Spleen (tissue), 11 donors: Measurements from ENCODE around the gene TNPO3. TPM values are rescaled to one million over a fixed set of nuclear protein-coding genes. Genes with fewer than 3 reads are reported as not detected.

Experiments
- DNase-seq: peaks from one replicate; pipeline ENCODE4 v3.0.0-alpha.2; 2020
- H3K27ac ChIP-seq, 8 donors: fragments of 200-600 bp; sonication (generic) in 7 of 8; 1 replicate in 4 of 8; 2 replicates in 4 of 8; pipeline versions ENCODE4 v1.5.0 to v1.8.0; 2016 to 2021; ENCODE audit warnings: inconsistent platforms in 4 of 8, mild to moderate bottlenecking in 4 of 8, moderate library complexity in 1 of 8
- H3K27me3 ChIP-seq, 7 donors: fragments of 200-600 bp; sonication (generic) in 6 of 7; replicated peaks in 1 of 7; 1 replicate in 4 of 7; 2 replicates in 3 of 7; pipeline versions ENCODE4 v1.5.0 to v1.8.0; 2016 to 2021; ENCODE audit warnings: inconsistent platforms in 3 of 7, mild to moderate bottlenecking in 1 of 7
- H3K36me3 ChIP-seq, 6 donors: fragments of 200-600 bp; sonication (generic) in 5 of 6; 1 replicate in 4 of 6; 2 replicates in 2 of 6; pipeline versions ENCODE4 v1.5.0 to v1.8.0; 2016 to 2021; ENCODE audit warnings: inconsistent platforms in 2 of 6
- H3K4me1 ChIP-seq, 6 donors: fragments of 200-600 bp; sonication (generic) in 5 of 6; 1 replicate in 3 of 6; 2 replicates in 3 of 6; pipeline versions ENCODE4 v1.5.0 to v1.8.0; 2016 to 2021; ENCODE audit warnings: inconsistent platforms in 3 of 6
- H3K4me3 ChIP-seq, 8 donors: fragments of 200-600 bp; sonication (generic) in 7 of 8; 1 replicate in 4 of 8; 2 replicates in 4 of 8; pipeline versions ENCODE4 v1.5.0 to v1.8.0; 2016 to 2021; ENCODE audit warnings: inconsistent platforms in 4 of 8, mild to moderate bottlenecking in 4 of 8, moderate library complexity in 2 of 8
- H3K9me3 ChIP-seq, 8 donors: fragments of 200-600 bp; sonication (generic) in 7 of 8; 1 replicate in 4 of 8; 2 replicates in 4 of 8; pipeline versions ENCODE4 v1.5.0 to v1.8.0; 2016 to 2021; ENCODE audit warnings: inconsistent platforms in 4 of 8
- POLR2A ChIP-seq, 3 donors: fragments of 450-650 bp; IDR thresholded peaks; one replicate each; pipeline ENCODE4 v1.5.1; 2017; ENCODE audit warnings: antibody characterized with exemption in 3 of 3, mild to moderate bottlenecking in 1 of 3
- POLR2AphosphoS5 ChIP-seq, 3 donors: sonication (generic); formaldehyde crosslinking; IDR thresholded peaks; one replicate each; pipeline ENCODE4 v1.5.1; 2017; ENCODE audit warnings: antibody characterized with exemption in 3 of 3
- WGBS, 5 donors: extraction: QIAGEN DNeasy Blood & Tissue Kit in 3 of 5; methylation state at CpG; one replicate each; pipeline versions ENCODE4 v1.1.5 to v1.1.7; 2013 to 2018; 5-methylcytosine and 5-hydroxymethylcytosine counted together
- intact Hi-C: fragments of 100-400 bp; cut with DNase I; formaldehyde crosslinking; loops from one replicate; pipeline ENCODE4 v1.15.0; 2023; ENCODE audit warnings: low total_unique reads
- polyA plus RNA-seq, 3 donors: library from polyadenylated mRNA; stranded (reverse); fragments of 200-250 nt; gene quantifications; one replicate each; pipeline ENCODE4 v1.2.1, GENCODE V29; 2013
- total RNA-seq, 7 donors: library from RNA; depleted of rRNA in 3 of 7; stranded (reverse); fragments of >200 nt in 3 of 7; fragmentation: NEBNext Ultra II Directional in 4 of 7; extraction: Animal tissue kit (Norgen Biotek cat#: 25700) in 4 of 7; gene quantifications; one replicate each; pipeline versions ENCODE4 v1.1.0 to v1.2.1, GENCODE V29; 2016 to 2021
- TF ChIP-seq, protein P1 (sequence below), 11 experiments: fragments of 200-600 bp in 7 of 11; fragments of 450-650 bp in 4 of 11; sonication (generic) in 4 of 11; IDR thresholded peaks in 8 of 11; conservative IDR thresholded peaks in 3 of 11; 1 replicate in 7 of 11; 2 replicates in 4 of 11; pipeline versions ENCODE4 v1.4.0 to v1.8.0; 2016 to 2021; ENCODE audit warnings: antibody characterized with exemption in 11 of 11, inconsistent platforms in 4 of 11, mild to moderate bottlenecking in 1 of 11
- donor health status: healthy with polysubstance abuse.
- donor health status: DM: no; HTN: no; CAD: no; lungs with moderate emphysema.
- donor health status: DM: no; HTN: no; CAD: no.
- donor health status: Bipolar disorder and iron deficiency.
- donor health status: healthy.
- donor health status: DM: no; HTN: no; CAD: no.
- donor health status: DM: yes; HTN: yes; CAD: no.

TNPO3 gene
- total and polyA plus RNA-seq, 10 donors, result 11.2 to 49.0 (median 35.1) TPM

DNA sequence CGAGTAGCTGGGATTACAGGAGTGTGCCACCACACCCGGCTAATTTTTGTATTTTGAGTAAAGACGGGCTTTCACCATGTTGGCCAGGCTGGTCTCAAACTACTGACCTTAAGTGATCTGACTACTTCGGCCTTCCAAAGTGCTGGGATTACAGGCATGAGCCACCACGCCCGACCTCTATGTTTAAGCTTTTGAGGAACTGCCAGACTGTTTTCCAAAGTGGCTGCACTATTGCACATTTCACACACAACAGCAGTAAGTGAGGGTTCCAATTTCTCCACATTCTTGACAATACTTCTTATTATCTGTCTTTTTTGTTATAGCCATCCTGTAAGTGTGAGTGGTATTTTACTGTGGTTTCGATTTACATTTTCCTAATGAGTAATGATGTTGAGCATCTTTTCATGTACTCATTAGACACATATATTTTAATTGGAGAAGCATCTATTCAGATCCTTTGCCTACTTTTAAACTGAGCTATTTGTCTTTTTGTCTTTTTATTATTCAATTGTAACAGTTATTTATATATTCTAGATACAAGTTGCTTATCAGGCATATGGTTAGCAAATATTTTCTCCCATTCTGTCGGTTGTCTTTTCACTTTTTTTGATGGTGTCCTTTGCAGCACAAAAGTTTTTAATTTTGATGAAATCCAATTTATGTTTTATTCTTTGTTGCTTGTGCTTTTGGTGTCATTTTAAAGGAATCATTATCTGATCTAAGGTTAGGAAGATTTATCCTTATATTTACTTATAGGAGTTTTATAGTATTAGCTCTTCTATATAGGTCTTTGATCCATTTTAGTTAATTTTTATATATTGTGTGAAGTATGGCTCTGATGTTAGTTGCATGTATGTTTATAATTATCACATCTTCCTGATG is 130.0 kb downstream of the TNPO3 start:
- WGBS, 5 donors, result 73 to 86% (median 79%) methylated on average over 8 of the region's 8 CpGs
- Histone ChIP-seq H3K36me3 (no peaks in the 10 kb centered on the region), H3K27ac (no peak overlapping the region), H3K4me1 (no peaks in the 10 kb centered on the region), H3K4me3 (no peak overlapping the region), H3K9me3 (no peaks in the 10 kb centered on the region), H3K27me3 (peaks cover 0 to 41% (median 0%) of the 10 kb centered on the region in 7 donors)
- peak; percentile 18 for DNase-seq
- TF ChIP-seq POLR2AphosphoS5 (IDR thresholded peaks at IDR 0.05) (no peak), POLR2A (IDR thresholded peaks at IDR 0.05) (no peak)
- TF ChIP-seq, protein P1, sequence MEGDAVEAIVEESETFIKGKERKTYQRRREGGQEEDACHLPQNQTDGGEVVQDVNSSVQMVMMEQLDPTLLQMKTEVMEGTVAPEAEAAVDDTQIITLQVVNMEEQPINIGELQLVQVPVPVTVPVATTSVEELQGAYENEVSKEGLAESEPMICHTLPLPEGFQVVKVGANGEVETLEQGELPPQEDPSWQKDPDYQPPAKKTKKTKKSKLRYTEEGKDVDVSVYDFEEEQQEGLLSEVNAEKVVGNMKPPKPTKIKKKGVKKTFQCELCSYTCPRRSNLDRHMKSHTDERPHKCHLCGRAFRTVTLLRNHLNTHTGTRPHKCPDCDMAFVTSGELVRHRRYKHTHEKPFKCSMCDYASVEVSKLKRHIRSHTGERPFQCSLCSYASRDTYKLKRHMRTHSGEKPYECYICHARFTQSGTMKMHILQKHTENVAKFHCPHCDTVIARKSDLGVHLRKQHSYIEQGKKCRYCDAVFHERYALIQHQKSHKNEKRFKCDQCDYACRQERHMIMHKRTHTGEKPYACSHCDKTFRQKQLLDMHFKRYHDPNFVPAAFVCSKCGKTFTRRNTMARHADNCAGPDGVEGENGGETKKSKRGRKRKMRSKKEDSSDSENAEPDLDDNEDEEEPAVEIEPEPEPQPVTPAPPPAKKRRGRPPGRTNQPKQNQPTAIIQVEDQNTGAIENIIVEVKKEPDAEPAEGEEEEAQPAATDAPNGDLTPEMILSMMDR (IDR thresholded peaks at IDR 0.05 in 8 of 11, conservative IDR thresholded peaks at IDR 0.05 in 3 of 11), result no peak
- intact Hi-C loops, result no loop called here

DNA sequence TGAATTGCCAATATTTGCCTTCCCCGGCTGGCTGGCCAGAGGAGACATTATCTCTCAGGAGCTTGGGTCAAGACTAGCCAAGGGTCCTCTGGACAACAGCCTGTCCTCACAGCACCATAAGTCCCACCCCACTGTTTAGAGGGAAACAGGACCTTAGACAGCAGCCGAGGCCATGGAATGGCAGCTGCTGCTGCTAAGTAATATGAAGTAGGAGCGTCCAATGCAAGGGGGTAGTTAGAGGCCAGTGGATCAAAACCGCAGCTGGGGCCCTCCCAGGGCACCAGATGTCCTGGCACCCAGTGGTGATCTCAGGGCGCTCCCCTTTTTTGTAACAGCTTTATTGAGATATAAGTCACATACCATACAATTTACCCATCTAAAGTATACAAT is 131.5 kb downstream of the TNPO3 start:
- H3K36me3 ChIP-seq, result no peaks in the 10 kb centered on the region
- H3K4me3 ChIP-seq, result no peak overlapping the region
- no peaks in the 10 kb centered on the region for H3K4me1 ChIP-seq
- H3K27me3 ChIP-seq, result peaks cover 0 to 41% (median 0%) of the 10 kb centered on the region in 7 donors
- intact Hi-C loops, result no loop called here
- no peak overlapping the region for H3K27ac ChIP-seq
- no peak for DNase-seq
- H3K9me3 ChIP-seq, result no peaks in the 10 kb centered on the region
- TF ChIP-seq POLR2AphosphoS5 (IDR thresholded peaks at IDR 0.05), result no peak
- no peak for TF ChIP-seq POLR2A (IDR thresholded peaks at IDR 0.05)
- TF ChIP-seq, protein P1 (IDR thresholded peaks at IDR 0.05 in 8 of 11, conservative IDR thresholded peaks at IDR 0.05 in 3 of 11), result no peak
- 78 to 90% (median 86%) methylated on average over 5 of the region's 5 CpGs for WGBS, 5 donors

DNA sequence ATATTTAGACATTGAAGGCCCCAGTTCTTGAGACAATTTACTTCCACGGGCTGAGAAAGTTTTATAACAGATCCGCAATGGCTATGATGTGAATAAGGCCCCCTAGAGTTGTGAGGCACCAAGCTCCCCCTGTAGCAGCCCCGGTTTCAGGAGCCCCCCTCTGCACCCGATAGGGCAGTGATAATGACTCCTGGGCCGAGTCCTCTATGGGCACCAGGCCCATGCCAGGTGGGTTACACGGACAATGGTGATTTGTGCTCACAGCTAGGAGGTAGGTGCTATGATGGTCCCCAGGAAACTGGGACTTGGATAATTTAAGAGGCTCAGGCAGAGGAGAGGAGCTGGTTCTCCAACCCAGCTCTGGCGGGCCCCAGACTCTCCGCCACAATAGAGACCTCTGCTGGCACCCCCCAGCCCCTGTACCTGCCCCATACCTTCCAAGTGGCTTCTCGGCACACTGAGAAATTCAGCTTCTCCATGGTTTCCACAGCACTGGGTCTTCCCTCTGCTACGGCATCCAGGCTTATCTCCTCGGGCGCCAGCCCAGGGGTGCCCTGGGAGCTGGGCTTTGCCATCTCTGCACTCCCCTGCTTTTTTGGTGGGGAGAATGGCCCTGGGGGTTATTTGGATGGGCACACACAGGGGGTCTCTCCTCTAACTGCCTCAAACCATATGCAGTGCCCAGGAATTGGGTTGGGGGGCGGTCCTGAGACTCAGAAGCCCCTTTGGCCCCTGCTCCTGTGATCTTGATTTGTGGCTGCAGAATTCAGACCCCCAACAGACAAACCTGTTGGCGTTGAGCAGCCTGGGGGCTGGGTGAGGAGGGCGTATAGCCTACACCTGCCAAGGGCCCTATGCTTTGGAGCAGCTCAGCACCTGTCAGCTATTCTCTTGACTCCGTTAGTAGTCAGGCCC is 132.2 kb downstream of the TNPO3 start:
- DNase-seq, result peak; percentile 48
- H3K27ac ChIP-seq, result no peak overlapping the region
- H3K36me3 ChIP-seq, result no peaks in the 10 kb centered on the region
- no peaks in the 10 kb centered on the region for H3K4me1 ChIP-seq
- intact Hi-C loops, result no loop called here
- TF ChIP-seq, protein P1 (IDR thresholded peaks at IDR 0.05 in 8 of 11, conservative IDR thresholded peaks at IDR 0.05 in 3 of 11), result no peak
- TF ChIP-seq POLR2A (IDR thresholded peaks at IDR 0.05), result no peak
- no peak for TF ChIP-seq POLR2AphosphoS5 (IDR thresholded peaks at IDR 0.05)
- no peaks in the 10 kb centered on the region for H3K9me3 ChIP-seq
- 87 to 94% (median 91%) methylated on average over 16 of the region's 16 CpGs for WGBS, 5 donors
- H3K27me3 ChIP-seq, result peaks cover 0 to 41% (median 0%) of the 10 kb centered on the region in 7 donors
- no peak overlapping the region for H3K4me3 ChIP-seq
